NCI-H2196 treated with DMSO at 0.1 percent for 48 hours (cell line): ENCODE measurements around the gene UBE2H.
A peak's percentile ranks its signal among the peaks of the same experiment; 100 is the strongest.
"Not testable (repeated sequence)": the region's sequence is repeated elsewhere in the genome, so short reads cannot be mapped to it uniquely, and the experiment has no call there.

ENCODE experiments used
- DNase-seq: peaks from one replicate; lab custom pipeline; 2025; ENCODE audit not compliant: unreplicated experiment; lab: John Stamatoyannopoulos, UW

The UBE2H gene

GRCh38 chr7:129825209-129825970 lies 127.4 kb downstream of the UBE2H start:
- peak; percentile 88 for DNase-seq

- DNase-seq: peak; percentile 94
These were observed 128.2 kb downstream of the UBE2H start for GRCh38 chr7:129824291-129825208.

- not testable (repeated sequence) for DNase-seq
These were observed 129.6 kb downstream of the UBE2H start for GRCh38 chr7:129823143-129823542.

GRCh38 chr7:129821476-129821875 lies 131.3 kb downstream of the UBE2H start:
- no peak for DNase-seq

GRCh38 chr7:129816742-129817141 lies 136.0 kb downstream of the UBE2H start:
- DNase-seq: no peak

GRCh38 chr7:129807863-129808262 lies 144.9 kb downstream of the UBE2H start:
- no peak for DNase-seq

- no peak for DNase-seq
These were observed 147.7 kb downstream of the UBE2H start for GRCh38 chr7:129804890-129805719.

GRCh38 chr7:129804111-129804889 lies 148.5 kb downstream of the UBE2H start:
- DNase-seq: no peak

- no peak for DNase-seq
These were observed 149.1 kb downstream of the UBE2H start for GRCh38 chr7:129803546-129804081.

GRCh38 chr7:129801882-129802281 lies 150.9 kb downstream of the UBE2H start:
- DNase-seq: no peak

GRCh38 chr7:129800901-129801300 lies 151.9 kb downstream of the UBE2H start:
- DNase-seq: no peak

- DNase-seq: no peak
These were observed 153.3 kb downstream of the UBE2H start for GRCh38 chr7:129799350-129799955.

- no peak for DNase-seq
These were observed 154.0 kb downstream of the UBE2H start for GRCh38 chr7:129798616-129799349.

GRCh38 chr7:129797214-129797789 lies 155.5 kb downstream of the UBE2H start:
- DNase-seq: no peak

GRCh38 chr7:129796186-129796775 lies 156.5 kb downstream of the UBE2H start:
- DNase-seq: no peak

GRCh38 chr7:129794461-129794860 lies 158.3 kb downstream of the UBE2H start:
- not testable (repeated sequence) for DNase-seq

GRCh38 chr7:129793506-129794310 lies 159.1 kb downstream of the UBE2H start:
- DNase-seq: no peak
